CD4-positive, alpha-beta T cell treated with Interleukin-1 beta for 1 hour (primary cell): ENCODE measurements around the gene ADD3.
"Not testable (repeated sequence)": the region's sequence is repeated elsewhere in the genome, so short reads cannot be mapped to it uniquely, and the experiment has no call there.

ENCODE experiments used
- DNase-seq, 2 donors: peaks; one replicate each; pipeline ENCODE4 v3.0.0-alpha.2; 2020 to 2022

Gene ADD3

GRCh38 chr10:109977382-109977806 lies 30.4 kb upstream of the ADD3 start:
- DNase-seq: no peak

- DNase-seq: peak; percentile 55 to 69
These were observed 29.3 kb upstream of the ADD3 start for GRCh38 chr10:109978481-109978880.

- DNase-seq: no peak
These were observed 28.6 kb upstream of the ADD3 start for GRCh38 chr10:109979215-109979614.

GRCh38 chr10:109981650-109982049 lies 26.1 kb upstream of the ADD3 start:
- DNase-seq: no peak

GRCh38 chr10:109982123-109982522 lies 25.7 kb upstream of the ADD3 start:
- no peak for DNase-seq

GRCh38 chr10:109982812-109983211 lies 25.0 kb upstream of the ADD3 start:
- no peak for DNase-seq

GRCh38 chr10:109984013-109984412 lies 23.8 kb upstream of the ADD3 start:
- DNase-seq: no peak

- DNase-seq: not testable (repeated sequence)
These were observed 22.0 kb upstream of the ADD3 start for GRCh38 chr10:109985768-109986167.

- DNase-seq: no peak
These were observed 20.2 kb upstream of the ADD3 start for GRCh38 chr10:109987452-109988211.

- no peak for DNase-seq
These were observed 19.6 kb upstream of the ADD3 start for GRCh38 chr10:109988212-109988596.

GRCh38 chr10:109991266-109991855 lies 16.4 kb upstream of the ADD3 start:
- no peak for DNase-seq

- no peak for DNase-seq
These were observed 15.3 kb upstream of the ADD3 start for GRCh38 chr10:109992485-109992884.

GRCh38 chr10:109993551-109994330 lies 14.0 kb upstream of the ADD3 start:
- no peak for DNase-seq

GRCh38 chr10:109994711-109995577 lies 12.8 kb upstream of the ADD3 start:
- DNase-seq: no peak

GRCh38 chr10:109995595-109995994 lies 12.2 kb upstream of the ADD3 start:
- DNase-seq: no peak

- DNase-seq: no peak
These were observed 11.6 kb upstream of the ADD3 start for GRCh38 chr10:109996225-109996624.

- DNase-seq: no peak
These were observed 11.0 kb upstream of the ADD3 start for GRCh38 chr10:109996766-109997171.

GRCh38 chr10:109997233-109997632 lies 10.6 kb upstream of the ADD3 start:
- no peak for DNase-seq

- no peak for DNase-seq
These were observed 9.3 kb upstream of the ADD3 start for GRCh38 chr10:109998513-109998912.

- DNase-seq: no peak
These were observed 4.8 kb upstream of the ADD3 start for GRCh38 chr10:110002801-110003523.

- DNase-seq: no peak
These were observed 4.3 kb upstream of the ADD3 start for GRCh38 chr10:110003524-110003885.

- DNase-seq: no peak
These were observed 2.1 kb upstream of the ADD3 start for GRCh38 chr10:110005719-110006118.
